GM19328 (cell line): Measurements from ENCODE around the gene PCBP2.
"Not testable (repeated sequence)": the region's sequence is repeated elsewhere in the genome, so short reads cannot be mapped to it uniquely, and the experiment has no call there.

Source experiments
- ATAC-seq: cut with Tn5 transposase; IDR thresholded peaks from one replicate; pipeline ENCODE4 v1.9.1; 2021; ENCODE audit warnings: mild to moderate bottlenecking, moderate library complexity; ENCODE audit not compliant: unreplicated experiment

The PCBP2 gene

GRCh38 chr12:53468282-53468681, 16.4 kb downstream of the PCBP2 start:
- no peak for ATAC-seq

- no peak for ATAC-seq
These were observed 20.2 kb downstream of the PCBP2 start for GRCh38 chr12:53472056-53472582.

DNA sequence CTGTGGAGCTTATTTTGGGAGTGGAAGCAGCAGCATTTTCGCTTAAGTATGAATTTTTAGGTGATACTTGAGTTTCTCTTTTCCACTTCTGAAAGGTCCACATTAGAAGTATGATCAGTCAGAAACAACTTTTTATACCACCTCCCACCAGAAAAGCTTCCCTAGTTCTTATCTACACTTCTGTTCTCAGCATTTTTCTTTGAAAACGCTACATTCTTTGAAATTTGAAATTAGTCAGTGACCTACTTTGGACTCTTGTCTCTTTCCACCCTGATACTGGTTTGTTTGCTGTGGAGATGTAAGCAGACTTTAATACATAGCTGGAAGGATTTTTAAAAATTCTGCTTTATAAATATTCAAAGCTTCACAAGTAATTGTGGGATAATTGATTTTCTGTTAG, 22.2 kb downstream of the PCBP2 start:
- no peak for ATAC-seq

GRCh38 chr12:53474819-53475218, 22.9 kb downstream of the PCBP2 start:
- ATAC-seq, result no peak

DNA sequence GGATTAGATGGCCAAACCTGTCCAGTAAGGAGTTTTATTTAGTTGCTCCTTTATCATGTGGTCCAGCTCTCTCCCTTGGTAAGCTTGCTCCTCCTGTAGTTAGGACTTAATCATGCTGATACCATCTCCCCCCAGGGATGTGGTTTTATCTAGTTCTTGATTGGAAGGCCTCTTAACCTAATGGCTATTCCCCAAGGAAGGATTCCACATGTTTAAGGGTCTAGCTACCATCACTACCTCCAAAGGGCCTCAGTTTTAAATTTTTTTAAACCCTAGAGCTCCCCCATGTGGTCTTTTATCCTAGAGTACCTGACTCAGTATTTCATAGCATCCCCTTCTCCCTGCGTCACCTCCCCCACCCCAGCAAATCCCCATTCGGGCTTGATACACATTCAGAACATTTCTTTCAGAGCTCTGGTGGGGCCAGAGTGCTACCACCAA, 24.9 kb downstream of the PCBP2 start:
- ATAC-seq, result no peak

DNA sequence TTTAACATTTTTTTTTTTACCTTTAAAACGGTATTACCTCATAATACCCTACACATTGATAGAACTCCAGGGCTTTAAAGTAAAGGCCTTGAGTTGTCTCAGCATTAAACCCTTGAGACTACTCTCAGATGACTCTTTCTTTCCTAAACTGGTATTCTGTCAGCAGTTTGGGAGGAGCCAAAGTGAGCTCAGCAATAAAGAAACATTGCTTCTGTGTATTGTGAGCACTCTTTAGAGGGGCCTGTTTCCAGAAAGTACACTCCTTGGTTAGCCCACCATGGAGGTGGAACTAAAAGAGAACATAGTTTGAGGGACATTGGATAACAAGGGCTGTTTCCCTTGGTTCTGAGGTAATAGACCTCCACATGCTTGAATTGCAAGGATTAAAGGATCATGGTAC, 27.0 kb downstream of the PCBP2 start:
- ATAC-seq, result no peak

DNA sequence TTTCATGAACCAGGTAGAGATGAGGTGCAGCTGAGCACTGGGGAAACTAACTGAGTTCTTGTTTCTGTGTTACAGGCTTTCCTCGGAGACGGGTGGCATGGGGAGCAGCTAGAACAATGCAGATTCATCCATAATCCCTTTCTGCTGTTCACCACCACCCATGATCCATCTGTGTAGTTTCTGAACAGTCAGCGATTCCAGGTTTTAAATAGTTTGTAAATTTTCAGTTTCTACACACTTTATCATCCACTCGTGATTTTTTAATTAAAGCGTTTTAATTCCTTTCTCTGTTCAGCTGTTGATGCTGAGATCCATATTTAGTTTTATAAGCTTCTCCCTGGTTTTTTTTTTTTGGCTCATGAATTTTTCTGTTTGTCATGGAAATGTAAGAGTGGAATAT, 27.4 kb downstream of the PCBP2 start:
- no peak for ATAC-seq

- no peak for ATAC-seq
These were observed 28.9 kb downstream of the PCBP2 start for GRCh38 chr12:53480491-53481442.

GRCh38 chr12:53481458-53481857, 29.6 kb downstream of the PCBP2 start:
- not testable (repeated sequence) for ATAC-seq

DNA sequence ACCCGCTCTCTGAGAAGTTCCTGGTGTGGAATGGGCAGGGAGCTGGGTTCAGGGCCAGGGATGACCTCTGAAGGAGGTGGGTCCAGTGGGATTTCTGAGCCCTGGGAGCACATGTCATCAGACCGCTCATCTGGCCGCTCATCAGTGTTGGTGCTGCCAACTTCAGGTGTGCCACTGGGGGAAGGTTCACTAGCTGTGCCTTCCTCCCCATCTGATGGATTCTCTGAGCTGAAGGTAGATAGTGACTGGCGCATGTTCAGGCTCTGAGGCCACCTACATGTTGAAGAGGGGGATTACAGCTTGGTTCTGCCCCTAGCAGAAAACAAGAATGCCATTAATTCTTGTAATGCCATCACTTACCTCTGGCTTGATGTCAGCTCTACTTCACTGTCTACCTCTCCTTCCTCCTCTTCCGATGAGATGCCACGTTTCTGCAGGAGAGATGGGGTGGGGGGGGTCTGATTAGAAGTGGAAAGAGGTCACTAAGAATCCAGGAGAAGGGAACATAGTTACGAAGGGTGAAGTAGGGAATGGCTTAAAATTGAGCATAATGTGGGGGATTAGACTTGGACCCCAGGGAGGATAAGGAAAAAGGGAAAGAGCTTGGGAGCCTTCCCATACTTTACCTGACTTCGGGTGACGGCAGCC, 30.2 kb downstream of the PCBP2 start:
- ATAC-seq, result no peak

GRCh38 chr12:53482626-53483168, 30.8 kb downstream of the PCBP2 start:
- no peak for ATAC-seq

GRCh38 chr12:53483225-53483978, 31.5 kb downstream of the PCBP2 start:
- ATAC-seq, result no peak

- ATAC-seq, result no peak
These were observed 32.1 kb downstream of the PCBP2 start for GRCh38 chr12:53483979-53484377.

DNA sequence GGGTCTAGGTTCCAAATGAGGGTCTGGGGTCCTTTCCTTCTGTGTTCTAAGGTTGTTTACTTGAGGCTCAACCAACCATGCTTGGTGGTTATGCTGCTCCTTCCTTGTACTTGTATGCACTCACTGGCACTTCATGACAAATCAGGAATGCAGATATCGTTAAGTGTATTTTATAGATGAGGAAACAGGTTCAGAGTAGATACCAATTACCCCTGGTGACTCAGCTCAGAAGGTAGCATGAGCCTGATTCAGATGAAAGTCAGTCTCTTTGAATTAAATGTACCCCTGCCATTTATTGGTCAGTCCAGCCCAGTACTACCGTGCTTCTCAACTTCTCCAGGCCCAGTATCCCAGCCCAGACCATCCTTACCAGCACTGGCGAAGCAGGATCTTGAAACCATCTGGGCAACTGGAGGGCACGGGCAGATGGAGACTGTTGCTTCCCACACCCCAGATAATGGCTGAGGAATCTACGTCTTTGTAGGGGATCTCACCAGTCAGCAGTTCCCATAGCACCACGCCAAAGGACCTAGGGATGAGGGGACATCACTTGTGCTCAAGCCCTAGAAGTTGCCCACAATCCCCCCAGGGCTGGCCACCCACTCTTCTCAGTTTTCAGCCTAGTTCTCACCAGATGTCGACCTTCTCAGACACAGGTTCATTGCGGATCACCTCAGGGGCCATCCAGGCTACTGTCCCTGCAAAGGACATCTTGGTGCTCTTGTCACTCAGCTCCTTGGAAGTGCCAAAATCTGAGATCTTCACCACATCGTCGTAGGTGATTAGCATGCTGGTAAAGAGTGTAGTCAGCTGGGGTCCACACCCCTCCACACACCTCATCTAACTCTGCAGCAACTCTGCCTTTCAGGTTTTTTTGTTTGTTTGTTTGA, 33.0 kb downstream of the PCBP2 start:
- ATAC-seq, result no peak

DNA sequence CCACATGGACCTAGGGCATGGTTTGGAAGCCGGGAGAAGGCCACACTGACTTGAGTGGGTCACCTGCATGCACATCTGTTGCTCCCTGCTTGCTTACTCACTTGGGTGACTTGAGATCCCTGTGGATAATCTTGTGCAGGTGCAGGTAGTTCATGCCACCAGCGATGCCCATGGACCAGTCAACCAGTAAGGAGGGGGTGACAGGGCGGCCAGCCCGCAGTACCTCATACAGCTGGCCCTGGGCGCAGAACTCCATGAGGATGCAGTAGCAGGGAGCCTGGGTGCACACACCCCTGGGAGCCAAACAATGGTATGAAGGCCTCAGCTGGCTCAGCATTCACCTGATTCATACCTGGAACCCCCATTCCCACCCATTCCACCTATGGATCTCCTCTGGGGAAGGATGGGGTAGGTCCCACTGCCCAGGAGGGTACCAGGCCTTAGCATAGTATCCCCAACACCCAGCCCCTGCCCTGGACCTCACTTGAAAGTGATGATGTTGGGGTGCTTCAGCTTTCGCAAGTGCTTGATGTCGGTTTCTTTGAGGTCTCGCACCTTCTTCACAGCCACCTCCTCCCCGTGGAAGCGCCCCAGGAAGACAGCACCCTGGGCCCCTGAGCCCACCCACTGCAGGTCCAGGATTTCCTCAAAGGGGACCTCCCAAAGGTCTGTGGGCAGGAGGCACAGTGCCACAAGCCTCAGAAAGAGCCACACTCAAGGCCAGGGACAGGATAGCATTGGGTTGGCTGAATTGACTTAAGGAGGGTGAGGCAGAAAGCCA, 34.2 kb downstream of the PCBP2 start:
- no peak for ATAC-seq

DNA sequence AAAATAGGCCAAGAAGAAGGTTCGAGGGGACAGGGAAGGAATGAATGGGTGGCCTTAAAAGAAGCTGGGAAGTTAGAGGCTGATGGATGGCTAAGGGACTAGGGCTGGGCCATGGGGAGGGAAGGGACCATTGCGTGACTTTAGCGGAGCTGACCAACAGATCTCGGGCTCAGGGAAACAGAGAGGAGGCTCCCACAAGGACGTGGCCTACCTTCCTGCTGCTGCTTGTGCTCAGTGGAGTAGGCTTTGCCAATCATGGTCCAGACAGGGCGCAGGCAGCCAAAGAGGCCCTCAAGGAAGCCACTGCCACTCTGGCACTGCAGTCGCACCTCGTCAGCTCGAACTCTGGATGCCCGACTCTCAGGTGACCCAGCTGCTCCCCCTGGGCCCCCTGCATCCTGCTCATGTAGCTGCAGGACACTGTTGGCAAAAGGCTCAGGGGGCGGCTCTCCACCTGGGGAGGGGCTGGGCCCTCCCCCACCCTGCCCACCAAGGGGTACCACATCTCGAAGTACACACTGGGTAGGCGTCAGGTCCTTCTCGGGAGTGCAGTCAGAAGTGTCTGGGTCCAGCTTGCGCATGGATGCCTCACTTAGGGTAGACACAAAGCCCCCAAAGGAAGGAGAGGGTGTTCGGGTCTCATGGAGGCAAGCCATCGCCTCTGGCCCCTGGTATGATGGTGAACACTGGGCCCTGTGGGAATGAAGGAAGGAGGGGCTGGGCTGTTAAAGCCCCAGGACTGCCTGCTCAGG, 35.0 kb downstream of the PCBP2 start:
- no peak for ATAC-seq

DNA sequence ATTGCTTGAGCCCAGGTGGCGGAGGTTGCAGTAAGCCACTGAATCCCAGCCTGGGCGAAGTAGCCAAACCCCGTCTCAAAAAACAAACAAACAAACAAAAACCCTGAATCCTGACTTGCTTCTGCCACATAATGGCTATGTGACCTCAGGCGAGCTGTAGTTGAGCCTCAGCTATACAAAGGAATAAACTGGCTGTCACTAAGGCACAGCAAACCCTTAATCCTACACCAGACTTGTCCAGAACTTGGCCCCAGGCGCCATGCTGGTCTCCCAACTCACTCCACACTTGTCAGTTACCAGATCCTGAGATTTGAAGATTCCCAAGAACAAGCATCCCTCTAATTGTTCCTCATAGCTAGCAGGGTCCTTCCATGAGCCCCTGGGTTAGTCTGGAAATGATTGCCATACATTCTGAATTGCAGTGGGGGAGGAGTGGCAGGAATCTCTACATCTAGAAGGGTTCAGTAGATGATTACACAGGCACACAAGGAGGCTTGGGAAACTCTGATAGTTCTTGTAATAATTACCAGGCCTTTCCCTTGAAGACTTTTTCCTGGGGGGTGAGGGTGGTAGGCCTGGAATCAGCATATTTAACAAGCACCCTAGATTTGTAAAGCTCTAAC, 37.5 kb downstream of the PCBP2 start:
- no peak for ATAC-seq

DNA sequence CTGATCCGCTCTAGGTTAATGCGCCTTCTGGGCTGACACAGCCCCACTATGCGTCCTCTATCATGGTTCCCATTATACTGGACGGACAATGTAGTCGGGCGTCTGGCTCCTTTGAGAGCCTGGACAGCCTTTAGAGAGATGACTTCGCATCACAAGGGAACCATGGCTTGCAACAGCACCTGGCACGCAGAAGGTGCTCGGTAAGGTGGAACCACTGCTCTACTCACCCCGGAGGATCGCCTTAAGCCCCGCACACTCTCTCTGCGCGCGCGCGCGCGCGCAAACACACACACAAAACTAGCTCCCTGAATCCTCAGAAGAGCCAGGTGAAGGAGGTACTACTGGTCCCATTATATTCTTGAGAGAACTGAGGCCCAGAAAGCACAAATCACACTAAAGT, 40.3 kb downstream of the PCBP2 start:
- ATAC-seq, result no peak
